ENCODE results near the gene MAP4K4.

DNA sequence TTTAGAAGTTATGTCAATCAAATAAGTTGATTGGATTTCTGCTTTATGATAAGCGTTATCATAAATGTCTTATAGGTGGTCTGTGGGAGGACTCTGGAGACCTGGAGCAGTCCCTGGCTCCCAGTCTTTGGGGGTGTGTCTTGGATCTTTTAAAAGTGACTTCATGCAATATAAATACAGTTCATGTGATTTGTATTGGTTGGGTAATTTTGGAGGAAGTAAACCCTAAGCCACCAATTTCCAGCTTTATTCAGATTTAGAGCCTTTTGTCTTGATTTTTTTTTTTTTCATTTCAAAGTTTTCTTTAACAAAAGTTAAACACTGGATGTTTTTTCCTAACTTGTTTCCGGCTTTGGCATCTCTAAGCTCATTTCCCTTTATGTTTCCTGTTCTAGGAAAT, 68.8 kb downstream of the MAP4K4 start:
- TF ChIP-seq, protein P1, sequence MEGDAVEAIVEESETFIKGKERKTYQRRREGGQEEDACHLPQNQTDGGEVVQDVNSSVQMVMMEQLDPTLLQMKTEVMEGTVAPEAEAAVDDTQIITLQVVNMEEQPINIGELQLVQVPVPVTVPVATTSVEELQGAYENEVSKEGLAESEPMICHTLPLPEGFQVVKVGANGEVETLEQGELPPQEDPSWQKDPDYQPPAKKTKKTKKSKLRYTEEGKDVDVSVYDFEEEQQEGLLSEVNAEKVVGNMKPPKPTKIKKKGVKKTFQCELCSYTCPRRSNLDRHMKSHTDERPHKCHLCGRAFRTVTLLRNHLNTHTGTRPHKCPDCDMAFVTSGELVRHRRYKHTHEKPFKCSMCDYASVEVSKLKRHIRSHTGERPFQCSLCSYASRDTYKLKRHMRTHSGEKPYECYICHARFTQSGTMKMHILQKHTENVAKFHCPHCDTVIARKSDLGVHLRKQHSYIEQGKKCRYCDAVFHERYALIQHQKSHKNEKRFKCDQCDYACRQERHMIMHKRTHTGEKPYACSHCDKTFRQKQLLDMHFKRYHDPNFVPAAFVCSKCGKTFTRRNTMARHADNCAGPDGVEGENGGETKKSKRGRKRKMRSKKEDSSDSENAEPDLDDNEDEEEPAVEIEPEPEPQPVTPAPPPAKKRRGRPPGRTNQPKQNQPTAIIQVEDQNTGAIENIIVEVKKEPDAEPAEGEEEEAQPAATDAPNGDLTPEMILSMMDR (IDR thresholded peaks at IDR 0.05), result no peak
- no peak for TF ChIP-seq POLR2A (IDR thresholded peaks at IDR 0.05)

All from thyroid gland (tissue), 4 donors.